ENCODE measurements around the gene GSTM1.
A peak's percentile ranks its signal among the peaks of the same experiment; 100 is the strongest.

The GSTM1 gene

DNA sequence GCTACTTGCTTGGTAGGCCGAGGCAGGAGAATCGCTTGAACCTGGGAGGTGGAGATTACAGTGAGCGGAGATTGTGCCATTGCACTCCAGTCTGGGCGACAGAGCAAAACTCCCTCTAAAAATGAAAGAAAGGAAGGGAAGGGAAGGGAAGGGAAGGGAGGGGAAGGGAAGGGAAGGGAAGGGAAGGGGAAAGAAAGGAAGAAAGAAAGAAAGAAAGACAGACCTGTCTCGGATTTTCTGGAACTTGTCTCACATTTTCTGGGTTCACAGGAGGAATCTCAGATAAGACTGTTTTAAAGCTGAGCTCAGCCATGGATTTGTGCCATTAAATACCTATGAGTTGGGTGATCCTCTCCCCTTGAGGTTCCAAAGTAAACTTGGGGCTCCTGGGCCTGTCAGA, 37.3 kb downstream of the GSTM1 start:
- DNase-seq = no peak
- ChIA-PET POLR2A (no interaction called here), CTCF (no interaction called here)
- H3K36me3 ChIP-seq (ENCODE audit: control insufficient read depth in 4 of 4, insufficient read depth in 4 of 4, low read length in 3 of 4) = no peaks in the 10 kb centered on the region
- no peaks in the 10 kb centered on the region for H3K4me1 ChIP-seq (ENCODE audit: control extremely low read depth in 1 of 4, control insufficient read depth in 4 of 4, insufficient read depth in 4 of 4, low read length in 3 of 4)
- 89% methylated on average over 1 of the region's 5 CpGs for WGBS (ENCODE audit: insufficient coverage)
- no peaks in the 10 kb centered on the region for H3K27me3 ChIP-seq (replicated peaks in 2 of 5; ENCODE audit: control insufficient read depth in 4 of 5, insufficient read depth in 5 of 5, low read length in 4 of 5)
- H3K27ac ChIP-seq (ENCODE audit: insufficient read depth in 1 of 2, low read depth in 1 of 2, low read length in 2 of 2, poor library complexity in 1 of 2, severe bottlenecking in 2 of 2) = no peak overlapping the region
- peaks cover 0 to 15% (median 2%) of the 10 kb centered on the region in 5 experiments for H3K9me3 ChIP-seq (ENCODE audit: control extremely low read depth in 1 of 5, control insufficient read depth in 4 of 5, insufficient read depth in 2 of 5, low read depth in 1 of 5, low read length in 4 of 5)
- H3K4me3 ChIP-seq (ENCODE audit: control insufficient read depth in 1 of 7, extremely low read depth in 1 of 7, insufficient read depth in 4 of 7, low read depth in 2 of 7, low read length in 6 of 7) = no peak overlapping the region

DNA sequence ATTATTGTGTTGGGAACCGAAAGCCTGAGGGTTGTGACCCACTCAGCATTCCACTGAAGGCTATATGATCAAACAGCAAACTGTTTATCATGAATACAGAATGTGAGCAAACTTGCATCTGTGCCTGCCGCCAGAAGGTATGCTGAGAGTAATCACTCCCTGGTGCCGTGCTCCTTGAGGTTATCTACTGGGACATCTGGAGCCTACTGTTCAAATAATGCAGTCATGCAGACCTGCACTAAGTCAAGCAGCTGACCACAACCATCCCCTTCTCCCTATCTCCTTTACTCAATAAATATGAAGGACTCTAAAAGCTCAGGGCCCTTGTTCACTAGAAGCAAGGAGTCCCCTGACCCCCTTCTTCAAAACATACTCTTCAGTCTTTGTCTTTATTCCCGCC, 37.9 kb downstream of the GSTM1 start:
- Histone ChIP-seq H3K27me3 (replicated peaks in 2 of 5; ENCODE audit: control insufficient read depth in 4 of 5, insufficient read depth in 5 of 5, low read length in 4 of 5) (no peaks in the 10 kb centered on the region), H3K4me1 (ENCODE audit: control extremely low read depth in 1 of 4, control insufficient read depth in 4 of 4, insufficient read depth in 4 of 4, low read length in 3 of 4) (no peaks in the 10 kb centered on the region), H3K27ac (ENCODE audit: insufficient read depth in 1 of 2, low read depth in 1 of 2, low read length in 2 of 2, poor library complexity in 1 of 2, severe bottlenecking in 2 of 2) (no peak overlapping the region), H3K4me3 (ENCODE audit: control insufficient read depth in 1 of 7, extremely low read depth in 1 of 7, insufficient read depth in 4 of 7, low read depth in 2 of 7, low read length in 6 of 7) (peak overlapping the region in 1 of 7 experiments; percentile 14), H3K36me3 (ENCODE audit: control insufficient read depth in 4 of 4, insufficient read depth in 4 of 4, low read length in 3 of 4) (no peaks in the 10 kb centered on the region), H3K9me3 (ENCODE audit: control extremely low read depth in 1 of 5, control insufficient read depth in 4 of 5, insufficient read depth in 2 of 5, low read depth in 1 of 5, low read length in 4 of 5) (peaks cover 0 to 15% (median 2%) of the 10 kb centered on the region in 5 experiments)
- ChIA-PET CTCF (no interaction called here), POLR2A (no interaction called here)
- 100% methylated on average over 3 of the region's 4 CpGs for WGBS (ENCODE audit: insufficient coverage)
- no peak for DNase-seq

DNA sequence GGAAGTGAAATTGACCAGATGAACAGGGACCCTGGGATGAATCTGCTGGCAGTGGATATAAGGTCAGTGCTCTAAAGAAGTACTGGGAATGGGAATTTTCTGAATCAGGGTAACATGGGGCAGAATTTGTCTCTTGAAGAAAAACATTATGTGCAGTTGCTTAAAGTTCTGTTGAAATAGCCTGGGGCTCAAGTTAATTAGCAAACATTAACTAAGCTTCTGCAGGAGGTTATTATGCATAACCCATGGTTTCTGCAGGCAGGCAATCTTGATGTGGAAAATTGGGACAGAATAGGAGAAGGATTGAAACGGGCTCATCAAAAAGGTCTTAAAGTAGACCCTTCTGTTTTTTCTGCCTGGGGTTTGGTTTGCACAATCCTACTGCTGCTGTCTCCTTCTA, 38.4 kb downstream of the GSTM1 start:
- H3K9me3 ChIP-seq (ENCODE audit: control extremely low read depth in 1 of 5, control insufficient read depth in 4 of 5, insufficient read depth in 2 of 5, low read depth in 1 of 5, low read length in 4 of 5) = peaks cover 0 to 15% (median 2%) of the 10 kb centered on the region in 5 experiments
- no peaks in the 10 kb centered on the region for H3K4me1 ChIP-seq (ENCODE audit: control extremely low read depth in 1 of 4, control insufficient read depth in 4 of 4, insufficient read depth in 4 of 4, low read length in 3 of 4)
- 89% methylated on average over 1 of the region's 1 CpG for WGBS (ENCODE audit: insufficient coverage)
- peak overlapping the region in 1 of 7 experiments; percentile 14 for H3K4me3 ChIP-seq (ENCODE audit: control insufficient read depth in 1 of 7, extremely low read depth in 1 of 7, insufficient read depth in 4 of 7, low read depth in 2 of 7, low read length in 6 of 7)
- H3K36me3 ChIP-seq (ENCODE audit: control insufficient read depth in 4 of 4, insufficient read depth in 4 of 4, low read length in 3 of 4) = no peaks in the 10 kb centered on the region
- DNase-seq = no peak
- peaks cover 0 to 2% (median 0%) of the 10 kb centered on the region in 5 experiments for H3K27me3 ChIP-seq (replicated peaks in 2 of 5; ENCODE audit: control insufficient read depth in 4 of 5, insufficient read depth in 5 of 5, low read length in 4 of 5)
- H3K27ac ChIP-seq (ENCODE audit: insufficient read depth in 1 of 2, low read depth in 1 of 2, low read length in 2 of 2, poor library complexity in 1 of 2, severe bottlenecking in 2 of 2) = no peak overlapping the region
- ChIA-PET POLR2A (no interaction called here), CTCF (no interaction called here)

- ChIA-PET POLR2A (interaction anchor here (0.7 kb wide), 1 partner anchor 24 kb away, joined by 3 read pairs; no protein-coding TSS in a partner anchor), CTCF (no interaction called here)
- H3K4me3 ChIP-seq (ENCODE audit: control insufficient read depth in 1 of 7, extremely low read depth in 1 of 7, insufficient read depth in 4 of 7, low read depth in 2 of 7, low read length in 6 of 7) = no peak overlapping the region
- H3K36me3 ChIP-seq (ENCODE audit: control insufficient read depth in 4 of 4, insufficient read depth in 4 of 4, low read length in 3 of 4) = no peaks in the 10 kb centered on the region
- H3K27ac ChIP-seq (ENCODE audit: insufficient read depth in 1 of 2, low read depth in 1 of 2, low read length in 2 of 2, poor library complexity in 1 of 2, severe bottlenecking in 2 of 2) = no peak overlapping the region
- peaks cover 0 to 2% (median 0%) of the 10 kb centered on the region in 5 experiments for H3K27me3 ChIP-seq (replicated peaks in 2 of 5; ENCODE audit: control insufficient read depth in 4 of 5, insufficient read depth in 5 of 5, low read length in 4 of 5)
- peaks cover 0 to 15% (median 2%) of the 10 kb centered on the region in 5 experiments for H3K9me3 ChIP-seq (ENCODE audit: control extremely low read depth in 1 of 5, control insufficient read depth in 4 of 5, insufficient read depth in 2 of 5, low read depth in 1 of 5, low read length in 4 of 5)
- 94% methylated on average over 10 of the region's 12 CpGs for WGBS (ENCODE audit: insufficient coverage)
- no peak for DNase-seq
- no peaks in the 10 kb centered on the region for H3K4me1 ChIP-seq (ENCODE audit: control extremely low read depth in 1 of 4, control insufficient read depth in 4 of 4, insufficient read depth in 4 of 4, low read length in 3 of 4)
Measured at GRCh38 chr1:109726728-109727373, 39.2 kb downstream of the GSTM1 start.

GRCh38 chr1:109728870-109729269, 41.3 kb downstream of the GSTM1 start:
- CTCF ChIA-PET = interaction anchor here (1.4 to 1.6 kb wide), 2 partner anchors 10 to 21 kb away, joined by 3 read pairs; no protein-coding TSS in a partner anchor
- H3K27me3 ChIP-seq (replicated peaks in 2 of 5; ENCODE audit: control insufficient read depth in 4 of 5, insufficient read depth in 5 of 5, low read length in 4 of 5) = peaks cover 0 to 2% (median 0%) of the 10 kb centered on the region in 5 experiments
- H3K9me3 ChIP-seq (ENCODE audit: control extremely low read depth in 1 of 5, control insufficient read depth in 4 of 5, insufficient read depth in 2 of 5, low read depth in 1 of 5, low read length in 4 of 5) = peaks cover 0 to 15% (median 2%) of the 10 kb centered on the region in 5 experiments
- H3K27ac ChIP-seq (ENCODE audit: insufficient read depth in 1 of 2, low read depth in 1 of 2, low read length in 2 of 2, poor library complexity in 1 of 2, severe bottlenecking in 2 of 2) = no peak overlapping the region
- no peak for DNase-seq
- H3K4me1 ChIP-seq (ENCODE audit: control extremely low read depth in 1 of 4, control insufficient read depth in 4 of 4, insufficient read depth in 4 of 4, low read length in 3 of 4) = no peaks in the 10 kb centered on the region
- WGBS (ENCODE audit: insufficient coverage) = 100% methylated on average over 3 of the region's 7 CpGs
- H3K4me3 ChIP-seq (ENCODE audit: control insufficient read depth in 1 of 7, extremely low read depth in 1 of 7, insufficient read depth in 4 of 7, low read depth in 2 of 7, low read length in 6 of 7) = no peak overlapping the region
- H3K36me3 ChIP-seq (ENCODE audit: control insufficient read depth in 4 of 4, insufficient read depth in 4 of 4, low read length in 3 of 4) = no peaks in the 10 kb centered on the region
- POLR2A ChIA-PET = no interaction called here

DNA sequence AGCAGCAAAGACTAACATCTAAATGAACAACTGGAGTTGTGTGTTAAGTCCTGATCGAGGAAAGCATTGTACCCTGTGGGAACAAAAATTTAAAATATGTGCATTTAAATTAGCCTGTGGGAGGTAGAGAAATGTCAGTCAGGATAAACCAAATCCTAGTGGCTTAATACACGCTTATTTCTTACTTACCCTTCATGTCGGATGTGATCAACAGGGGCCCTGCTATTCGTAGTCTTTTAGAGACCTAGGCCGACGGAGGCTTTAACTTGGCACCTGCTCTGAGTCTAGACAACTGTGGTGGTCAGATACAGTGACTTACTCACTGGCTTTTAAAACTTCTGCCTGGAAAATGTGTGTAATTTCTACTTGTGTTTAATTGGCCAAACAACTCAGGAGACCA, 43.0 kb downstream of the GSTM1 start:
- DNase-seq = no peak
- H3K27ac ChIP-seq (ENCODE audit: insufficient read depth in 1 of 2, low read depth in 1 of 2, low read length in 2 of 2, poor library complexity in 1 of 2, severe bottlenecking in 2 of 2) = no peak overlapping the region
- POLR2A ChIA-PET = interaction anchor here (0.6 kb wide), 1 partner anchor 28 kb away, joined by 3 read pairs; no protein-coding TSS in a partner anchor
- H3K27me3 ChIP-seq (replicated peaks in 2 of 5; ENCODE audit: control insufficient read depth in 4 of 5, insufficient read depth in 5 of 5, low read length in 4 of 5) = peaks cover 0 to 2% (median 0%) of the 10 kb centered on the region in 5 experiments
- H3K9me3 ChIP-seq (ENCODE audit: control extremely low read depth in 1 of 5, control insufficient read depth in 4 of 5, insufficient read depth in 2 of 5, low read depth in 1 of 5, low read length in 4 of 5) = peaks cover 0 to 10% (median 0%) of the 10 kb centered on the region in 5 experiments
- no peaks in the 10 kb centered on the region for H3K36me3 ChIP-seq (ENCODE audit: control insufficient read depth in 4 of 4, insufficient read depth in 4 of 4, low read length in 3 of 4)
- H3K4me1 ChIP-seq (ENCODE audit: control extremely low read depth in 1 of 4, control insufficient read depth in 4 of 4, insufficient read depth in 4 of 4, low read length in 3 of 4) = no peaks in the 10 kb centered on the region
- CTCF ChIA-PET = no interaction called here
- WGBS (ENCODE audit: insufficient coverage) = 100% methylated on average over 6 of the region's 6 CpGs
- no peak overlapping the region for H3K4me3 ChIP-seq (ENCODE audit: control insufficient read depth in 1 of 7, extremely low read depth in 1 of 7, insufficient read depth in 4 of 7, low read depth in 2 of 7, low read length in 6 of 7)

DNA sequence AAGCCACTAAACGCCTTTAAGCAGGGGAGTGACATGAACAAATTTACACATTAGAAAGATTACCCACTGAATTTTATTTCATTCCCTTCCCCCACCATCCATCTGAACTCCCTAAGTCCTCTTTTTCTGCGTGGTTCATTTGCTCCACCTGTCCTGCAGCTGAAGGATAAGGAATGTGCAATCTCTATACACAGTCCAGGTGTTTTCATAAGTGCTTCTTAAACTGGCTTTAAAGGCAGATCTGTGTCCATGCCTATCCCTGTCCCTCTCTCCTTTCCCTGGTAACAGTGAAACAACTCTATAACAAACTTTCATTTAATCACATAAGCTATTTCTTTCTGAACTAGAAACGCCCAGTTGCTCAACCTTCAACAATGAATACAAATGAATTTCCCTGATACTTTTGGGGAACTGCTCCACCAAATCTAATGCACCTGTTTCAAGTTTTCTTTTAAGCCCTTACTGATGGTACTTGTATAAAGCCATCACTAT, 44.8 kb downstream of the GSTM1 start:
- POLR2A ChIA-PET = no interaction called here
- Histone ChIP-seq H3K4me3 (ENCODE audit: control insufficient read depth in 1 of 7, extremely low read depth in 1 of 7, insufficient read depth in 4 of 7, low read depth in 2 of 7, low read length in 6 of 7) (no peak overlapping the region), H3K27ac (ENCODE audit: insufficient read depth in 1 of 2, low read depth in 1 of 2, low read length in 2 of 2, poor library complexity in 1 of 2, severe bottlenecking in 2 of 2) (no peak overlapping the region), H3K4me1 (ENCODE audit: control extremely low read depth in 1 of 4, control insufficient read depth in 4 of 4, insufficient read depth in 4 of 4, low read length in 3 of 4) (no peaks in the 10 kb centered on the region), H3K36me3 (ENCODE audit: control insufficient read depth in 4 of 4, insufficient read depth in 4 of 4, low read length in 3 of 4) (peaks cover 0 to 7% (median 0%) of the 10 kb centered on the region in 4 experiments), H3K27me3 (replicated peaks in 2 of 5; ENCODE audit: control insufficient read depth in 4 of 5, insufficient read depth in 5 of 5, low read length in 4 of 5) (peaks cover 0 to 2% (median 0%) of the 10 kb centered on the region in 5 experiments), H3K9me3 (ENCODE audit: control extremely low read depth in 1 of 5, control insufficient read depth in 4 of 5, insufficient read depth in 2 of 5, low read depth in 1 of 5, low read length in 4 of 5) (no peaks in the 10 kb centered on the region)
- WGBS (ENCODE audit: insufficient coverage) = 84% methylated on average over 3 of the region's 3 CpGs
- DNase-seq = no peak
- CTCF ChIA-PET = no interaction called here
